Activated T-cell treated with anti-CD3 and anti-CD28 coated beads for 4 hours (primary cell): Measurements from ENCODE around the gene MEAK7.

Experiments
- DNase-seq: peaks from one replicate; pipeline ENCODE4 v3.0.0-alpha.2; 2020

Gene MEAK7

GRCh38 chr16:84464116-84464515 lies 40.3 kb downstream of the MEAK7 start:
- no peak for DNase-seq

GRCh38 chr16:84463221-84463620 lies 41.2 kb downstream of the MEAK7 start:
- no peak for DNase-seq

GRCh38 chr16:84462296-84463210 lies 41.9 kb downstream of the MEAK7 start:
- DNase-seq: no peak

DNA sequence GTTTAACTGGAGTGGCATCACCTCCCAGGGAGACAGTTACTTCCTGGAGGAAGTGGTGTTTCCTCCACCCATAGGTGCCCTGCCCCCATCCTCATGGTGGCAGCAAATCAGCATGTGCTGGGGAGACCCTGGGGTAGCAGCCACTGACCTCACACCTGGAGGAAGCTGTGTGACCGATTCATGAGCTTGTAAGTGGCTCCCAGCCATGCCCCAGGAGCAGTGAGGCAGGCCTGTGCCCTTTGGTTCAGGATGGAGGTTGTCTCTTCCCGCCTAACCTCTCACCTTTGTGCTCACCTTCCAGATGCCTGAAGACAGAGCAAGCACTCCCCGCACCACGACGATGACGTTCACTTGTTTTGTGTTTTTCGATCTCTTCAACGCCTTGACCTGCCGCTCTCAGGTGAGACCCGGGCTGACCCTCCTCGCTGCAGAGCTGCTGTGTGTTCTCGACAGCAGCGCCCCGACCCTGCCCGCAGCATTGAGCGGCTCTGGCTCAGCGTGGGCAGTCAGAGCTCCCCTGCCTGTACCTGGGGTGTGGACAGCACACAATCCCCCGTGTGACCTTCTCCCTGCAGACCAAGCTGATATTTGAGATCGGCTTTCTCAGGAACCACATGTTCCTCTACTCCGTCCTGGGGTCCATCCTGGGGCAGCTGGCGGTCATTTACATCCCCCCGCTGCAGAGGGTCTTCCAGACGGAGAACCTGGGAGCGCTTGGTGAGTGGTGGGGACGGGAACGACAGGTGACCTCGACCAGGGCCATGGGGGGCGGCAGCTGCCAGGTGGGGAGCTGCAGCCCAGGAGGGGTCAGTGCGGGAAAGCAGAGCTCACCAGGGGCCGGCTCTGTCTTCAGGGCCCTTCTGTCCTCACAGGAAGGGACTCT lies 42.8 kb downstream of the MEAK7 start:
- no peak for DNase-seq

DNA sequence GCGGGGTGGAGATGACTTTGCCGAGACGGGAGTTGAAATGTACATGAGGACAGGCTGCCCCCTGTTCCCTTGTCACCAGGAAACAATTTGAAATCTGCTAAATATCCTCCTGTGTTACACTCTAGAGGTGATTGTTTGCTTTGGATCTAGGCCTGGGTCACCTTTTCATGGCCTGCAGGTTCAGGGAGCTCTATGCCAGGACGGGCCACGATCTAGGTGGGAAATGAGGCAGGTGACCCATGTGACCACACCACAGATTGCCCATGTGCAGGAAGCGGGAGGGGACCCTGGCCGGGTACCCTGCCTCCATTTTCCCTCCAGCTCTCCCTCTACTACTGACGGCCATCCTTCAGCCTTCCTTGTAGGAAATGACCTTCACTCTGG lies 43.4 kb downstream of the MEAK7 start:
- no peak for DNase-seq

DNA sequence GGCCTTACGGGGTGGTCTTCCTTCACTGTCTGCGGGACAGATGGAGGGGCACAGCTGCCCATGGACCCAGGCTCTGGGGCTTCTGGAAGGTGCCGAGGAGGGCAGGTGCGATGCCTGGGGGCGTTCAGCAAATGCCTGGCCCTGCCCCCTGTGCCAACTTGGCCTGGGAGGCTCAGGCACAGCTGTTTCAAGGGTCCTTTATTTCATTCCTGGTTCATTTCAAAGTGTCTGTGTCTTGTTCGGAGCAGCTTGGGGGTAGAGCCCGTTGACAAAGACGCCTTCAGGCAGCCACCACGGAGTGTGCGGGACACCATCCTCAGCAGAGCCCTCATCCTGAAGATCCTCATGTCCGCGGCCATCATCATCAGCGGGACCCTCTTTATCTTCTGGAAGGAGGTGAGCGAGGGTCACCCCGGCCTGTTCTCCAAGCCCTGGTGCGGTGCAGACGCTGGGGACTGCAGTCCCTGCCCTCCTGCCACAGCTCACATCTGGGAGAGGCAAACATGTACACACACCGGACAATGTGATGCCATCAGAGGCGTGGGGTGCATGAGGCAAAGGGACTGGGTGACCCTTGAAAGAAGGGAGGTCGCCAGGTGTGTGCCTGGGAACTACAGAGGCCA lies 43.9 kb downstream of the MEAK7 start:
- DNase-seq: no peak

DNA sequence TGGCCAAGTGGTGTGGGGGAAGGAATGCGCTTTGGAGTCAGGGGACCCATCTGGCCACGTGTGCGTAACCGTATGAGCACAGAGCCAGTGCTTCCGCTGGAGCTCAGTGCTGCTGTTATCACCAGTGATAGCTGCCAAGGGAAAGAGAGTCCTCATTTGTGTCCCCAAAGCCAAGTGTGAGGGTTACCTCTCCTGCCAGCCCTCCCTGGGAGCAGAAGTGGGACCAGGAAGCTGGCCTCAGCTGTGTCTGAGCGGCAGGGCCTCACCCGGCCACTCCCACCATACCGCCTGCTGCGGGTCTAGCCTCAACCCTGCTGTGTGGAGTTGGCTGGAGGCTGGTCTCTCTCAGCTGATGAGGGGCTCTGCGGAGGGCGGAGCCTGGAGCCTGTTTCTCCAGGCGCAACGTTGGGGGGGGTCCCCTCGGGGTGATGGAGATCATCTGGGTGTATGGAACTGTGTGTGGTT lies 44.5 kb downstream of the MEAK7 start:
- no peak for DNase-seq

DNA sequence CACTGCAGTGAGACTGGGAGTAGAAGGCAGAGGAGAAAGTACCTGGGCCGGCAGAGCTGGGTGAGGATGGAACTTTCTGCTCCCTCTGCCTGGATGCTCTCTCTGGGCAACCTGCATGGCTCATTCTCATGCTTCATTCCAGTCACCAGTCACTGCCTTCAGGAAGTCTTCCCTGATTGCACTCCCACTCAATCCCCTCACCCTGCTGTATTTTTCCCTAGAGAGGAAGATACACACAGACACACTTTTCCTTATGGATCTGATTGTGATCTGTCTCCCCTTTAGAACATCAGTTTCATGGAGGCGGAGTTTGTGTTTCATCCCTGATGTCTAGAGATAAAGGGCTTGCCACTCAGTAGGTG lies 44.9 kb downstream of the MEAK7 start:
- no peak for DNase-seq

DNA sequence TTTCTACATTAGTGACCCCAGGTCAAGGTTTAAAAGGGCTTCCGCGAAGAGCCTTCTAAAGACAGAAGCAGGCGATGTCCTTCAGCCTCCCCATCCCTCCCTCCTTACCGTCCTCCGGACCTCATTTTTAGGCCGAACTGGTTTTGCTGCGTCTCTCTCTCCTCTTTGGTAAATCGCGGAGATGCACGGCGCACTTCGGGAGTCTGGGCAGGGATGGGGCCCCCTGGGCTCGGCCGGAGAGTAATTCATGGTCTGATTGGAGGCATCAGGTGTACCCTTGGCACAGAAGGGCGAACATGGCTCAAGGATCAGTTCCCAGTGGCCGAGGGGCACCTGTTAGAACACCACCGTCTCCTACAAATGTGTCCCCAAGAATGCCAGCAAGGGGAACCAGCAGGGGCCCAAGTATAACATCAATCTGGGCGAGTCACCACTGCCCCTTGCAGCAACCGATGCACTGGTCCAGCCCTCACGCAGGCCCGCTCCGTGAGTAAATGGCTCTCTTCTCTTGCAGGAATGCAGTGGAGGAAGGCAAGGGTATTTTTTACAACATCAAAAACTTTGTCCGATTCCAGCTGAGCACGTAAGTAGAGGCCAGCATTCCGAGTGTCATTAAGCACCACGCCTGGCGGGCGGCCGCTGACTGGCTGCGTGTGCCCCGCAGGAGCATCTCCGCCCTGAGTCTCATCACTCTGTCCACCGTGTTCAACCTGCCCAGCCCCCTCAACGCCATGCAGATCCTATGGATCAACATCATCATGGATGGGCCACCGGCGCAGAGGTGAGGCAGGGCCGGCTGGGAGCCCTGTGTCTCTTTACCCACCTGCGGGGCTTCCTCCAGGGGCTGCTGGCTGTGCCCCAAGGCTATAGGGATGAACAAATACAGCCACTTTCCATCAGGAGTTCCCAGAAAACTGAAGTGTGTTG lies 45.6 kb downstream of the MEAK7 start:
- no peak for DNase-seq

DNA sequence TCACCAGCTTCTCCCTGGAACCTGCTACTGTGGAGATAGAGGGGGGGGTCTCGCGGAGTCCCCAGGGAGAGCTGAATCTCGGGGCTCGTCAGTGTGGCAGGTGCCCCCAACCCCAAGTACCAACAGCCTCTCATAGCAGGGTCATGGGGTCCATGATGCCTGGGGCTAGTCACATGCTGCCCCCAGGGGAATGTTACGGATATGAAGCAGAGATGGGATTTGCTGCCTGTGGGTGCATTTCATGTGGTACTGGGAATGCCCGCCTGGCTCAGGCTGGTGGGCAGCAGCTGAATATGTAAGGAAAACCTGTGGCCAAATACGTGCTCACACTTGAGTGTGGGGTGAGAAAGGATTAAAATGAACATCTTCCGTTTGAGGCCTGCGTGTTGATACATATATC lies 49.4 kb downstream of the MEAK7 start:
- no peak for DNase-seq
